Stimulated activated CD8-positive, alpha-beta memory T cell treated with anti-CD3 and anti-CD28 coated beads, Interleukin-15, amount 100 ng/mL, for 24 hours (primary cell): ENCODE measurements around the gene BMPER.

Experiments used
- DNase-seq: peaks from one replicate; pipeline ENCODE4 v3.0.0-alpha.2; 2020; ENCODE audit warnings: low read depth

Gene BMPER

GRCh38 chr7:33888166-33888565 is 17.2 kb upstream of the BMPER start:
- no peak for DNase-seq

GRCh38 chr7:33892945-33893344 is 12.4 kb upstream of the BMPER start:
- no peak for DNase-seq

- DNase-seq, result no peak
Observed at GRCh38 chr7:33893377-33893776, 12.0 kb upstream of the BMPER start.

GRCh38 chr7:33895025-33895804 is 10.1 kb upstream of the BMPER start:
- DNase-seq, result peak; percentile 54

GRCh38 chr7:33900501-33900900 is 4.8 kb upstream of the BMPER start:
- no peak for DNase-seq

GRCh38 chr7:33901199-33901598 is 4.1 kb upstream of the BMPER start:
- no peak for DNase-seq

DNA sequence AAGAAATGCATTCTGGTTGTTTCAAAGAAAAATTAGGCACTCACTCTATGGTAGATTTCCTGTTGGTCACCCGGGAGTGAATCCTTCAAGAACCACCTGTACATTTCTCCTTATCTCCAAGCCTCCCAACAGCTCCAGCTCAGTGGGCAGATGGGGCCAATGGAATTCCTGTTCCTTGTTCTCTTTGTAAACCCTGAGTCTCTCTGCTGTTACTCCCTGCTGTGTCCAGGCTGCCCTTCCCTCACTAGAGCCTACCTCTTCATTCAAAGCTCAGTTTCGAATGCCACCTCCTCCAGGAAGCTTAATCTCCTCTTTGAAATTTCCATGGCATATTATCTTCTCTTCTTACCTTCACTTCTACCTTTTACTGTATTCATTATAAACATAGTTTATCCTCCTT is 3.5 kb upstream of the BMPER start:
- DNase-seq, result no peak

DNA sequence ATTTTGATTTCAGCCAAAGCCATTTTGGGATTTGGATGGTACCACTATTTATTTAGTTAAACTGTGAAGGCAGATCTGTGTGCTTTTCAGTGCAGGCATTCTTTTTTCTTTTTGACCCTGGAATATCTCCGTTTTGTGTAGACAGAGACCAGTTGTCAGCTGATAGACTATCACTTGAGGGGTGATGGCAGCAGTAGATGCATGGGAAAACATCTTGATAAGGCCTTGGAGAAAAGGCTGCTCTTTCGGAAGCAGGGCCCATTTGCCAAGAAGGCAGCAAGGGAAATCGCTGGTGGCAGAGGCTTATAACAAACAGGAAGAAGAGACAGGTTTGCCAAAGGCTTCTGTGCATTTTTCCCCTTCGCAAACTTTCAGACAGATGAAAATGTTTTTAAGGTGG is 2.6 kb upstream of the BMPER start:
- DNase-seq, result no peak

- DNase-seq, result no peak
Observed at GRCh38 chr7:33903791-33904680, 1.3 kb upstream of the BMPER start.

GRCh38 chr7:33904681-33905388 is 504 bp upstream of the BMPER start:
- DNase-seq, result no peak

GRCh38 chr7:33906697-33907096 is 1.4 kb downstream of the BMPER start:
- no peak for DNase-seq

GRCh38 chr7:33907625-33908024 is 2.3 kb downstream of the BMPER start:
- DNase-seq, result no peak

DNA sequence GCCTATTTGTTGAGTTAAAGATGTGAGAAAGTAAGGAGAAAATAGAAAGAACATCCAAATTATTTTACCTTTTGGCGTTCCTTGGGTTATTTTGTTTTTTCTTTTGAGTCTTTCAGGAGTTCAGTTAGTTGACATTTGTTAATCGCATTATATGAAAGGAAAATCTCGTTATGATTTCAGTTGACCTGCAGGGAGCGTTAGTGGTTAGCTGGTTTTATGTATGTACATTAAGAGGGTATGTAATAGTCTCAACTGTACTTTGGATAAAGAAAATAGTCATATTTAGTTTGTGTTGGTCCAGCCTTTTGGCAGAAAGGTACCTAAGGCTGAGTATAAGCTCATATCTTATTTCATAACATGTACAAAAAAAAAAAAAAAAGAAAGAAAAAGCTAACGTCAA is 4.0 kb downstream of the BMPER start:
- no peak for DNase-seq

DNA sequence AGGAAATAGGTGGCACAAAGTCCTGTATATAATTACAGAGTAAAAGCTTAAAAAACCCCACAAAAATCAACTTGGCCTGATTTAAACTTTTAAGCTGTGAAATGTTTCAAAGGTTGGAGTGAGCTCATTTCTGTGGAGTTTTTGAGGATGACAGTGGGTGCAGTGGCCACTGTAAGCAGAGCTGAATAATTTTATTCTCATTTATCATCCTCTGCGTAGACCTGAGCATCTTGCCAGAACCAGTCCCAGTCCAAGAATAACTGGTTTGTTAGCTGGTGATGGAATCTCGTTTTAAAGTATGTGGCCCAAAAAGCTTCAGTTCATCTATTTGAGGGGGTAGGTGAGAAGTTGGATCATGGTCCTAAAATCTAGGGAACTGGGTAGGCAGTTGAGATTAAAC is 4.4 kb downstream of the BMPER start:
- DNase-seq, result no peak

- DNase-seq, result no peak
Observed at GRCh38 chr7:33910756-33911155, 5.4 kb downstream of the BMPER start.

- no peak for DNase-seq
Observed at GRCh38 chr7:33916357-33917081, 11.2 kb downstream of the BMPER start.

- no peak for DNase-seq
Observed at GRCh38 chr7:33917661-33918060, 12.3 kb downstream of the BMPER start.

DNA sequence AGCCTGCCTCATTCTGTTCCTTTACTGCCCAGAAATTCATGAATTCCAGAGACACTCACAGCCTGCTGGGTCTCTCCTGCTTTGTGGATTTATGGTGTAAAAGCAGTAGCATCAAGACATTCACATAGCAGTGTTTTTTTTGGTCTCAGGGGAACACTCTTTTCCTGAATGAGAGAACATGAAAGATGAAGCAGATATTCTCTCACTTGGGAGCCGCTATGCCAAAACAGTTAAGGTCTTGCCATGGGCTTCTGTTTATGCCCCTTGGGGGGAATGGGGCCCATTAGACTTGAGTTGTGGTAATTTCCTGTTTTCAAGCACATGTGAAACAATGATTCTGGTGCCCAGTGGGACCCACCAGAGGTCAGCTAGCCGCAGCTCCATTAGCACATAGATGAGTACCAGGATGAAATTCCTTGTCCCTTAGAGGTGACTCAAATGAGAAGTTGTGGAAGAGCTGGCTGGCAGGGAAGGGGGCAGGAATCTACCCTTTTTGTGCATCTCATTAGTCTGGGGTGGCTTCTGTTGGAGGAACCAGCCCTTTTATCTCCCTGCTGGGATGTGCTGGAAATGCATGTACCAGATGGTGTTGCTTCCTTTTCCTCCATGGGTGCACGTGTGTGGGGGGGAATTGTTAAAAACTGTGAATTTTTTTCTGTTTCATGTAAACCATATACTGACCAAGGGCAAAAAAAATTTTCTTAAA is 13.3 kb downstream of the BMPER start:
- DNase-seq, result no peak

GRCh38 chr7:33919449-33919848 is 14.1 kb downstream of the BMPER start:
- DNase-seq, result no peak

GRCh38 chr7:33921216-33921938 is 16.0 kb downstream of the BMPER start:
- no peak for DNase-seq

- no peak for DNase-seq
Observed at GRCh38 chr7:33922820-33923219, 17.5 kb downstream of the BMPER start.
